Mesenteric fat pad (tissue), 1 donor: ENCODE results near the gene DISC1. TPM values are rescaled to one million over a fixed set of nuclear protein-coding genes. Genes with fewer than 3 reads are reported as not detected.

ENCODE experiments used
- DNase-seq: peaks from one replicate; pipeline ENCODE4 v3.0.0-alpha.2; 2020; ENCODE audit warnings: low spot score
- total RNA-seq: library from RNA; stranded (reverse); fragmentation: NEBNext Ultra II Directional; extraction: Animal tissue kit (Norgen Biotek cat#: 25700); gene quantifications from one replicate; pipeline ENCODE4 v1.2.1, GENCODE V29; 2021
- donor health status: DM: yes; HTN: yes; CAD: no.

The DISC1 gene
- total RNA-seq, 1 donor from 2014 or later = 13.0 TPM

GRCh38 chr1:232019026-232019340 is 392.4 kb downstream of the DISC1 start:
- no peak for DNase-seq

GRCh38 chr1:232020352-232020751 is 393.8 kb downstream of the DISC1 start:
- no peak for DNase-seq

GRCh38 chr1:232029315-232029714 is 402.7 kb downstream of the DISC1 start:
- no peak for DNase-seq

- no peak for DNase-seq
These were observed 404.6 kb downstream of the DISC1 start for GRCh38 chr1:232031156-232031555.

- no peak for DNase-seq
These were observed 406.7 kb downstream of the DISC1 start for GRCh38 chr1:232033285-232033684.

GRCh38 chr1:232034556-232034955 is 408.0 kb downstream of the DISC1 start:
- no peak for DNase-seq

GRCh38 chr1:232036181-232036933 is 409.8 kb downstream of the DISC1 start:
- no peak for DNase-seq

GRCh38 chr1:232037774-232038388 is 411.3 kb downstream of the DISC1 start:
- no peak for DNase-seq

- no peak for DNase-seq
These were observed 412.4 kb downstream of the DISC1 start for GRCh38 chr1:232038706-232039677.

- no peak for DNase-seq
These were observed 413.7 kb downstream of the DISC1 start for GRCh38 chr1:232040260-232040659.

- no peak for DNase-seq
These were observed 418.1 kb downstream of the DISC1 start for GRCh38 chr1:232044728-232045127.

GRCh38 chr1:232045139-232045994 is 418.8 kb downstream of the DISC1 start:
- no peak for DNase-seq

- DNase-seq = no peak
These were observed 420.1 kb downstream of the DISC1 start for GRCh38 chr1:232046451-232047306.

- no peak for DNase-seq
These were observed 420.9 kb downstream of the DISC1 start for GRCh38 chr1:232047473-232047872.

GRCh38 chr1:232048481-232048880 is 421.9 kb downstream of the DISC1 start:
- no peak for DNase-seq

GRCh38 chr1:232049335-232049734 is 422.7 kb downstream of the DISC1 start:
- DNase-seq = no peak

GRCh38 chr1:232057217-232057895 is 430.8 kb downstream of the DISC1 start:
- no peak for DNase-seq

GRCh38 chr1:232057896-232058274 is 431.3 kb downstream of the DISC1 start:
- no peak for DNase-seq

GRCh38 chr1:232059726-232060374 is 433.3 kb downstream of the DISC1 start:
- DNase-seq = no peak
